ENCODE measurements around the gene OR2Z1.
"Not testable (repeated sequence)": the region's sequence is repeated elsewhere in the genome, so short reads cannot be mapped to it uniquely, and the experiment has no call there.

OR2Z1 gene

DNA sequence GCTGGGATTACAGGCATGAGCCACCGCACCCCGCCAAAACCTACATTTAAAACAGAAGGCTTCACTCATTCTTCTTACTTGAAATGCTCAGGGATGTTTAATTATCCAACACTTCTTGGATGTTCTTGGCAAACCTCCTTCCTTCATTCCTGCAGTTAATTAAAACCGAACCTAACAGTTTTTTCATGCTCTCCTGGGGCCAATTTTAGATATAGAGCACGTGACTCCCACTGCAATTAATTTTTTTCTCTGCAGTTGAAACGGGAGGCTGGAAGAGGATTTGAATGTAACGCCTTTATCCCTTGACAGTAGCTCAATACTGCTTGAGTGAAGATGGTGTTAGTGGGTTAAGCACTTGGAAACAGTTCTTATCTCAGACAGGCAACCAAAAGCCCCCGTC lies 18.2 kb upstream of the OR2Z1 start:
- DNase-seq, result peak; percentile 29

GRCh38 chr19:8705304-8705703 lies 16.1 kb upstream of the OR2Z1 start:
- DNase-seq, result peak; percentile 72

DNA sequence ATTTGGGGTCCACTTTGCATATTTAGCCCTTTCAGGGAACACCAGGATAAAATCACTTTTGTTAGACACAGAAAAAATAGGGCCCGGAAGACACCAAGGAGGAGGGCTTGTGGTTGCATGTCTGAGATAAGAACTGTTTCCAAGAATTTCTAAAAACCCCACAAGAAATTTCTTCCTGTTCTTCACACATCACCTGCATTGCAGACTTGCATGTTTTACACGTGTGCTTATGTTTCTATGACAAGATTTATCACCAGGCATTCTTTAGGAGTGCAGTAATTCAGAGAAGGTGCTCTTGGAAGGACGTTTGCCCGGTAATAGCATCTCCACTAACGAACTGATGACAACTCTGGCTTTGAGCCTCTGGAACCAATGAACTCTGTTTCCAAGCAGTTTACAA lies 15.7 kb upstream of the OR2Z1 start:
- peak; percentile 89 for DNase-seq

- peak; percentile 56 for DNase-seq
Observed at GRCh38 chr19:8710337-8710736, 11.1 kb upstream of the OR2Z1 start.

DNA sequence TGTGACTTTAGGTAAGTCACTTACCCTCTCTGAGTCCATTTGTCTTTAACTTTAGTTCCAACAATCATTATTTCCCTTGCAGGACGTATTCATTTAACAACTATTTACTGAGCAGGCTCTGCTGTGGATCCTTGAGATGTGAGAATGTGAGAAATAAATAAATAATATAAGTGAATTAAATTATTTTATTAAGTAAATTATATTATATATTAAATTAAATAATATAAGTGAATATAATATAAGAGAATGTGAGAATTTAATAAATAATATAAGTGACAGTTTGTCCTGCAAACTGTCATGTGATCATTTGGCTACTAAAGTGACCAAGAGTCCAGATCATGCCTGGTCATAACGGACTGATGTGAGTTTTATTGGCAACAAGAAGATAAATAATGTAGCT lies 598 bp downstream of the OR2Z1 start:
- DNase-seq, result no peak

- DNase-seq, result no peak
Observed at GRCh38 chr19:8724276-8724675, 2.8 kb downstream of the OR2Z1 start.

GRCh38 chr19:8731428-8732169 lies 10.2 kb downstream of the OR2Z1 start:
- DNase-seq, result no peak

DNA sequence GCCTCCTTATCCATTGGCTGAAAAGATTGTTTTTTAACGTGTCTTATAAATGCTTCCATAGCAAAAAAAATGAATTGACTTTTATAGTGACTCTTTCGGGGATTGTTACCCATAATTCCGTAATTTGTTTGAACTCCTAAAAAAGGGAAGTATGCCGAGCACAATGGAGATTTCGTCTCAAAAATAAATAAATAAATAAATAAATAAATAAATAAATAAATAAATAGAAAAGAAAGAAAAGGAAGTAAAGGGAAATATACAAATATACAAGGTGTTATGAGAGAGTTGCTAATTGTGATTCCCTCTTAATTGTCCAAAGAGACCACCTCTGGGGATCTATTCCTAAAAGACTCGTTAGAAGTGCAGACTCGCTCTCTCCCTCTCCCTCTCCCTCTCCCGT lies 16.9 kb downstream of the OR2Z1 start:
- no peak for DNase-seq

GRCh38 chr19:8739291-8740065 lies 18.0 kb downstream of the OR2Z1 start:
- not testable (repeated sequence) for DNase-seq

DNA sequence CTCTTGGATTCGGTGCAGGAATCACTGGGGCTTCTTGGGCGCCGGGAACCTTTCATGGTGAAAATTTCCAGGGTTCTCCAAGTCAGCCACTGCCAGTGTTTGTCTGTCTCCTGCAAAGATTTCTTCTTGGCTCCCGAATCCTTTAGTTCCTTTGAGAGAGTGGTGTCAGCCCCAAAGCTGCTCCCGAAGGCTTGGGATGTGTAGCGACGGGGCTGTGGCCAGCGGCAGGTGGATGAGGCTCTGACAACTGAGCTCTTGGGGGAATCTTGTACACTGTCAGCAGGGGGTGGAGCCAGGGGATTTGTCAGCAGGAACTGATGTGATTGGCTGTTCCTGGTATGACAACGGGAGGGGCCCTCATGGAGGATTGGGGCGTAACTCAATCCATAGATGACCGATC lies 45.8 kb downstream of the OR2Z1 start:
- not testable (repeated sequence) for DNase-seq

GRCh38 chr19:8769265-8769664 lies 47.8 kb downstream of the OR2Z1 start:
- DNase-seq, result not testable (repeated sequence)

DNA sequence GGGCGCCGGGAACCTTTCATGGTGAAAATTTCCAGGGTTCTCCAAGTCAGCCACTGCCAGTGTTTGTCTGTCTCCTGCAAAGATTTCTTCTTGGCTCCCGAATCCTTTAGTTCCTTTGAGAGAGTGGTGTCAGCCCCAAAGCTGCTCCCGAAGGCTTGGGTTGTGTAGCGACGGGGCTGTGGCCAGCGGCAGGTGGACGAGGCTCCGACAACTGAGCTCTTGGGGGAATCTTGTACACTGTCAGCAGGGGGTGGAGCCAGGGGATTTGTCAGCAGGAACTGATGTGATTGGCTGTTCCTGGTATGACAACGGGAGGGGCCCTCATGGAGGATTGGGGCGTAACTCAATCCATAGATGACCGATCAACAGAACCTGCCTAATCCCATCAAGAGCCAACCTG lies 52.2 kb downstream of the OR2Z1 start:
- not testable (repeated sequence) for DNase-seq

Data from OCI-M1 (cell line).